Measurements from ENCODE around the gene BPIFB3. TPM values are rescaled to one million over a fixed set of nuclear protein-coding genes. Genes with fewer than 3 reads are reported as not detected.

The BPIFB3 gene
- total and polyA plus RNA-seq, 2 of the 13 experiments (the other 11 are each of a cell fraction or from before 2014, with no cell fraction given) = 0.09 TPM; not detected in 1

- TF ChIP-seq MIXL1 (CRISPR knock-in tag; IDR thresholded peaks at IDR 0.05) = no peak
- peak; percentile 52; the same call in 1 of the 2 replicates for TF ChIP-seq KLF6 (CRISPR knock-in tag; IDR thresholded peaks at IDR 0.05)
- TF ChIP-seq ATF3 (CRISPR knock-in tag; IDR thresholded peaks at IDR 0.05) = peak; percentile 56; the same call in 1 of the 2 replicates
- TF ChIP-seq THAP7 (CRISPR knock-in tag; IDR thresholded peaks at IDR 0.05) = peak; percentile 27; the same call in 1 of the 2 replicates
- no peak for TF ChIP-seq ZNF17 (CRISPR knock-in tag; IDR thresholded peaks at IDR 0.05)
- TF ChIP-seq U2AF2 (IDR thresholded peaks at IDR 0.05; ENCODE audit: low read depth, low read length) = 0 out of 2 replicates have a peak, but pooled peaks have one; percentile 49
- no peak; the same call in 1 of the 2 replicates for TF ChIP-seq ZNF274 (CRISPR knock-in tag; IDR thresholded peaks at IDR 0.05)
- no peak for TF ChIP-seq LCORL (IDR thresholded peaks at IDR 0.05)
- TF ChIP-seq LCORL (CRISPR knock-in tag; IDR thresholded peaks at IDR 0.05) = peak; percentile 87; the same call in 1 of the 2 replicates
- TF ChIP-seq CENPT (CRISPR knock-in tag; IDR thresholded peaks at IDR 0.05; ENCODE audit: low read depth) = peak; percentile 93; the same call in 1 of the 2 replicates
- no peak for TF ChIP-seq ZNF773 (CRISPR knock-in tag; IDR thresholded peaks at IDR 0.05; ENCODE audit: borderline replicate concordance)
- peak; percentile 55; the same call in 1 of the 2 replicates for TF ChIP-seq ZMYM2 (CRISPR knock-in tag; IDR thresholded peaks at IDR 0.05)
- TF ChIP-seq KLF11 (CRISPR knock-in tag; IDR thresholded peaks at IDR 0.05) = no peak
- TF ChIP-seq SIX4 (CRISPR knock-in tag; IDR thresholded peaks at IDR 0.05) = peak; percentile 34; the same call in 1 of the 2 replicates
- peak; percentile 82 for TF ChIP-seq KDM2A (CRISPR knock-in tag; IDR thresholded peaks at IDR 0.05; ENCODE audit: borderline replicate concordance, low read depth)
- peak in 1 of 2 experiments; percentile 68; a peak in 2 of 4 replicates for TF ChIP-seq KLF16 (CRISPR knock-in tag; IDR thresholded peaks at IDR 0.05)
- peak; percentile 86 for TF ChIP-seq BRD4 (CRISPR knock-in tag; IDR thresholded peaks at IDR 0.05)
- no peak for TF ChIP-seq DMTF1 (CRISPR knock-in tag; IDR thresholded peaks at IDR 0.05)
- TF ChIP-seq TSC22D2 (CRISPR knock-in tag; IDR thresholded peaks at IDR 0.05; ENCODE audit: borderline replicate concordance) = peak; percentile 67; the same call in 1 of the 2 replicates
- TF ChIP-seq JUND (CRISPR knock-in tag; IDR thresholded peaks at IDR 0.05) = no peak; the same call in none of the 2 replicates
- TF ChIP-seq THRA (CRISPR knock-in tag; IDR thresholded peaks at IDR 0.05; ENCODE audit: borderline replicate concordance) = peak; percentile 83
- TF ChIP-seq ZKSCAN1 (IDR thresholded peaks at IDR 0.05; ENCODE audit: low read length) = no peak; the same call in 1 of the 2 replicates
- TF ChIP-seq TBX3 (IDR thresholded peaks at IDR 0.05; ENCODE audit: borderline replicate concordance) = peak; percentile 49
- peak; percentile 78 for TF ChIP-seq ZNF446 (CRISPR knock-in tag; IDR thresholded peaks at IDR 0.05)
- TF ChIP-seq ZNF784 (CRISPR knock-in tag; IDR thresholded peaks at IDR 0.05; ENCODE audit: borderline replicate concordance) = peak; percentile 95
Measured at GRCh38 chr20:33007376-33008335, 46.0 kb upstream of the BPIFB3 start, which contains the start of gene BPIFB2 (continued).
